22Rv1 (cell line): ENCODE results near the gene PRR11.

Experiments
- CTCF ChIP-seq: fragments of 450-650 bp; IDR thresholded peaks from 2 replicates; pipeline ENCODE4 v1.5.1; 2017; ENCODE audit warnings: mild to moderate bottlenecking
- ZFX ChIP-seq: fragments of 450-650 bp; IDR thresholded peaks from 2 replicates; pipeline ENCODE4 v1.6.1; 2017; ENCODE audit warnings: antibody characterized with exemption, borderline replicate concordance

- TF ChIP-seq CTCF (no peak), ZFX (no peak)
Measured at GRCh38 chr17:59105852-59106462, 49.6 kb upstream of the PRR11 start.
